Coronary artery (tissue), 2 donors: ENCODE measurements around the gene JARID2.
A peak's percentile ranks its signal among the peaks of the same experiment; 100 is the strongest.

Experiments
- DNase-seq: peaks from one replicate; pipeline ENCODE4 v3.0.0-alpha.2; 2017; ENCODE audit warnings: low spot score
- H3K27ac ChIP-seq, 2 donors: fragments of 200-600 bp; sonication (generic); one replicate each; pipeline ENCODE4 v1.5.1; 2016 to 2019
- H3K4me3 ChIP-seq: fragments of 200-600 bp; sonication (generic); 2 replicates; pipeline ENCODE4 v1.5.1; 2016; ENCODE audit warnings: mild to moderate bottlenecking, moderate library complexity
- TF ChIP-seq, protein P1 (sequence below): fragments of 200-600 bp; sonication (generic); IDR thresholded peaks from one replicate; pipeline ENCODE4 v1.5.1; 2019; ENCODE audit warnings: antibody characterized with exemption

Gene JARID2

DNA sequence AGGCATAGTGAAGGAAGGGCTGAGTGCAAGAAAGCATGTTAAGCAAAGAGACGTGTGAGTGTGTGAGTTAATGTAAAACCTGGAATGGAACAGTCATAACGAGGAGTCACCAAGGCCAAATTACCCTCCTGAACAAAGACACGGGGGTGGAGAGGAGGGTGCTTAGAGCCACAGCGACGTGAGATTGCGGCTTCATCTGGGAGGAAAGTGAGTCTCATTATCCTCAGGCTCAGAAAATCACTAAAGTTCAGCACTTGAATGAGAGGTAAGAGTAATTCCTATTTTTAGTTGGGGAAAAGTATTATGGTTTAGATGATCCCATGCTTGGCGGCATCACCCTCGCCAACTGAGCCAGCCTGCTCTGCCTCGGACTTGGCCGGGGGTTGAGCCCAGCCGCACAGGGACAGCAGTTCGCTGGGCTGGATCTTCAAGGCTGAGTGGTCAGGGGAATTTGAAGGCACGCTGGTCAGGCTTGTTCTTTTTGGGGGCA is 280.4 kb downstream of the JARID2 start:
- TF ChIP-seq, protein P1, sequence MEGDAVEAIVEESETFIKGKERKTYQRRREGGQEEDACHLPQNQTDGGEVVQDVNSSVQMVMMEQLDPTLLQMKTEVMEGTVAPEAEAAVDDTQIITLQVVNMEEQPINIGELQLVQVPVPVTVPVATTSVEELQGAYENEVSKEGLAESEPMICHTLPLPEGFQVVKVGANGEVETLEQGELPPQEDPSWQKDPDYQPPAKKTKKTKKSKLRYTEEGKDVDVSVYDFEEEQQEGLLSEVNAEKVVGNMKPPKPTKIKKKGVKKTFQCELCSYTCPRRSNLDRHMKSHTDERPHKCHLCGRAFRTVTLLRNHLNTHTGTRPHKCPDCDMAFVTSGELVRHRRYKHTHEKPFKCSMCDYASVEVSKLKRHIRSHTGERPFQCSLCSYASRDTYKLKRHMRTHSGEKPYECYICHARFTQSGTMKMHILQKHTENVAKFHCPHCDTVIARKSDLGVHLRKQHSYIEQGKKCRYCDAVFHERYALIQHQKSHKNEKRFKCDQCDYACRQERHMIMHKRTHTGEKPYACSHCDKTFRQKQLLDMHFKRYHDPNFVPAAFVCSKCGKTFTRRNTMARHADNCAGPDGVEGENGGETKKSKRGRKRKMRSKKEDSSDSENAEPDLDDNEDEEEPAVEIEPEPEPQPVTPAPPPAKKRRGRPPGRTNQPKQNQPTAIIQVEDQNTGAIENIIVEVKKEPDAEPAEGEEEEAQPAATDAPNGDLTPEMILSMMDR = no peak
- H3K4me3 ChIP-seq = no peak overlapping the region
- H3K27ac ChIP-seq = no peak overlapping the region
- DNase-seq = peak; percentile 62

GRCh38 chr6:15527838-15528617 is 282.2 kb downstream of the JARID2 start:
- peak; percentile 47 for DNase-seq
- TF ChIP-seq, protein P1 = no peak
- no peak overlapping the region for H3K27ac ChIP-seq
- no peak overlapping the region for H3K4me3 ChIP-seq

DNA sequence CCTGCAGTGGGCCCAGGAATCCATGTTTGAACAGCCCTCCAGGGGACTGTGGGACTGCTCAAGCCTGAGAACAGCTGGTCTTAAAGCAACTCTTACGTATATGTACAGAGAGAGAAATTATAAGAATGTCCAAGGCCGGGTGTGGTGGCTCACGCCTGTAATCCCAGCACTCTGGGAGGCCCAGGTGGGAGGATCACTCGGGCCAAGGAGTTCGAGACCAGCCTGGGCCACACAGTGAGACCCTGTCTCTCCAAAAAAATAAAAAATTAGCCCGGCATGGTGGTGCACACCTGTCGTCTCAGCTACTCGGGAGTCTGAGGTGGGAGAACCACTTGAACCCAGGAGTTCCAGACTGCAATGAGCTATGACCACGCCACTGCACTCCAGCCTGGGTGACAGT is 283.0 kb downstream of the JARID2 start:
- TF ChIP-seq, protein P1 = no peak
- no peak for DNase-seq
- Histone ChIP-seq H3K4me3 (no peak overlapping the region), H3K27ac (no peak overlapping the region)

DNA sequence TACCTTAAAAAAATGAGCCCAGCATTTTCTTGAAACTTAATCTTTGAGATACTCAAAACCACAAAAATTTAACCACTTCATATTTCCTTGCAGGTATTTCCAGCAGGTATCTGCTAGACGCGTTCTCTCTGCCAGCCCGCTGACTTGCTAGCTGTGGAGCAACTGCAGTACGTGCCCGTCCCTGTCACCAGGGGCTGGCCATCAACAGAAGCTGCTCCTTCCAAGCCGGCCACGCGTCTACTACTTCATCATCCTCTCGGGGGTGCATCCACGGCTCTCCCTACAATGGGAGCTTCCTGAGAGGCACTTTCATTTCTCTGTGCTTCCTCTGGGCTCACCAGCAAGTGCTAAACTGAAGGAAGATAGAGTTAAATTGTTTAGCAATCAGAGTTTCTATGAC is 284.5 kb downstream of the JARID2 start:
- TF ChIP-seq, protein P1 = no peak
- DNase-seq = no peak
- no peak overlapping the region for H3K4me3 ChIP-seq
- no peak overlapping the region for H3K27ac ChIP-seq

DNA sequence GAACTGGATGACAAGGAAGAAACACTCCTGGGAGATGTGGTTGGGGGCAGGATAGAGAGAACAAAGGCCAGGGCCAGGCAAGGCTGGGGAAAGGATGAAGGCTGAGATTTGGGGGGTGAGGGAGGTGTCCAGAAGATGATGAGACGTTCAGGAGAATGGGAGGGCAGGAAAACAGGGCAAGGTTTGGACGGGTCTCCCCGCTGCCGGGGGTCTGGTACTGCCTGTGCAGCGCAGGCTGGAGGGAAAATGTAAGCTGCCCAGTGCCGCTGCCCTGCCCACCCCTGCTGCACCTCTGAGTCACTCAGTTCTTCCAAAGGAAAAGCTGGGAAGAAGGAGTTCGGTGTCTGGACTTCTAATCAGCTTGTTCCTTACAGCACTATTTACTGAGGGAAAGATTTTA is 286.1 kb downstream of the JARID2 start:
- H3K4me3 ChIP-seq = no peak overlapping the region
- no peak overlapping the region for H3K27ac ChIP-seq
- TF ChIP-seq, protein P1 = no peak
- DNase-seq = no peak

- TF ChIP-seq, protein P1 = no peak
- no peak for DNase-seq
- H3K4me3 ChIP-seq = no peak overlapping the region
- H3K27ac ChIP-seq = no peak overlapping the region
Measured at GRCh38 chr6:15533379-15534026, 287.6 kb downstream of the JARID2 start.

- Histone ChIP-seq H3K27ac (no peak overlapping the region), H3K4me3 (no peak overlapping the region)
- TF ChIP-seq, protein P1 = no peak
- no peak for DNase-seq
Measured at GRCh38 chr6:15534974-15535373, 289.1 kb downstream of the JARID2 start.
